HG03457 (cell line): ENCODE measurements around the gene CARS1.

Source experiments
- ATAC-seq: cut with Tn5 transposase; IDR thresholded peaks from one replicate; pipeline ENCODE4 v1.9.1; 2021; ENCODE audit warnings: moderate number of reproducible peaks; ENCODE audit not compliant: unreplicated experiment

The CARS1 gene

GRCh38 chr11:3010521-3011275 lies 46.5 kb downstream of the CARS1 start:
- ATAC-seq, result no peak

GRCh38 chr11:3010004-3010403 lies 47.2 kb downstream of the CARS1 start:
- no peak for ATAC-seq

- ATAC-seq, result no peak
Observed at GRCh38 chr11:3009481-3009880, 47.7 kb downstream of the CARS1 start.

- no peak for ATAC-seq
Observed at GRCh38 chr11:3008746-3009336, 48.4 kb downstream of the CARS1 start.

GRCh38 chr11:3007404-3008010 lies 49.7 kb downstream of the CARS1 start:
- ATAC-seq, result no peak

GRCh38 chr11:3006505-3007260 lies 50.5 kb downstream of the CARS1 start:
- ATAC-seq, result no peak

- no peak for ATAC-seq
Observed at GRCh38 chr11:3004481-3004880, 52.7 kb downstream of the CARS1 start.

- no peak for ATAC-seq
Observed at GRCh38 chr11:3003396-3004231, 53.6 kb downstream of the CARS1 start.

- no peak for ATAC-seq
Observed at GRCh38 chr11:3002871-3003270, 54.4 kb downstream of the CARS1 start.

GRCh38 chr11:3002351-3002861 lies 54.8 kb downstream of the CARS1 start:
- ATAC-seq, result no peak

- ATAC-seq, result no peak
Observed at GRCh38 chr11:3001496-3001895, 55.7 kb downstream of the CARS1 start.

GRCh38 chr11:3000032-3000961 lies 56.9 kb downstream of the CARS1 start:
- ATAC-seq, result no peak

- no peak for ATAC-seq
Observed at GRCh38 chr11:2999464-2999998, 57.7 kb downstream of the CARS1 start.

GRCh38 chr11:2998073-2998850 lies 59.0 kb downstream of the CARS1 start:
- no peak for ATAC-seq

GRCh38 chr11:2997406-2997805 lies 59.8 kb downstream of the CARS1 start:
- no peak for ATAC-seq

- no peak for ATAC-seq
Observed at GRCh38 chr11:2996976-2997375, 60.2 kb downstream of the CARS1 start.

- no peak for ATAC-seq
Observed at GRCh38 chr11:2995893-2996554, 61.2 kb downstream of the CARS1 start.

GRCh38 chr11:2995031-2995561 lies 62.1 kb downstream of the CARS1 start:
- ATAC-seq, result no peak
